NB4 (cell line): ENCODE measurements around the gene AGAP1.

ENCODE experiments used
- POLR2A ChIP-seq: IDR thresholded peaks from 2 replicates; pipeline ENCODE4 v1.6.1; 2011; ENCODE audit warnings: mild to moderate bottlenecking; ENCODE audit not compliant: insufficient read length; ENCODE audit errors: extremely low read depth
- TF ChIP-seq, protein P1 (sequence below): IDR thresholded peaks from one replicate; pipeline ENCODE4 v1.5.1; 2012; ENCODE audit warnings: low read depth, low read length

DNA sequence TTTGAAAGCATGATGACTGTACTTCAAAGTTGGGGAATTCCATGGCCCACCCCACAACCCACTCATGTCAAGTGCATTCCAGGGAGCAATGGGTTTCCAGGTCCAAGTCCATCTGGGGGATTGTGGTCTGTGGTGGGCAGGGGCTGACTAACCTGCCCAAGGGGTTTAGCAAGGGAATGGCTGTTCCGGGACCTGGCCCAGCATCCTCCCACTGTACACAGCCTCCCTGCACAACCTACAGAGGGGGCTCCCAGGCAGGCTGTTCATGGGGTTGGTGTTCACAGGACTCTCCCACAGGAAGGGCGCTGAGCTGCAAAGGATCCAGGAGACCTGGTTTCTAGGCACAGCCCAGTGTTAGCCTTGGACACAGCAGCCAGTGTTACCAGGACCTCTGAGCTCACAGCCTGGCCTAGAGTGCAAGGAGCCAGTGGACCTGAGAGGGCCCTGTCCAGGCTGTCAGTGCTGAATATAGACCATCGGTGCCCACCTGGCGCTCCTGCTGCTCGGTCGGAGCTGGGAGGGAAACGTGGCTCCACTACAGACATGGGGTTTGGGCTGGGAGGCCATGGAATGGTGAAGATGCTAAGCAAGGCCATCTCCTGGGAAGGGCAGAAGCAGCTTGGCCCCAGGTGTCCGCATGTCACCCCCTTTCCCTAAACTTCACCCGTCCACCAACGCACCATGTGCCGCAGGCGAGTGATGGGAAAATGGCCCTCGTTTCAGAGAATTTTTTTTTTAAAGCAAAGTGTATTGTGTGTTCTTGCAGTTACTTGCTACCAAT, 357.1 kb downstream of the AGAP1 start:
- TF ChIP-seq, protein P1, sequence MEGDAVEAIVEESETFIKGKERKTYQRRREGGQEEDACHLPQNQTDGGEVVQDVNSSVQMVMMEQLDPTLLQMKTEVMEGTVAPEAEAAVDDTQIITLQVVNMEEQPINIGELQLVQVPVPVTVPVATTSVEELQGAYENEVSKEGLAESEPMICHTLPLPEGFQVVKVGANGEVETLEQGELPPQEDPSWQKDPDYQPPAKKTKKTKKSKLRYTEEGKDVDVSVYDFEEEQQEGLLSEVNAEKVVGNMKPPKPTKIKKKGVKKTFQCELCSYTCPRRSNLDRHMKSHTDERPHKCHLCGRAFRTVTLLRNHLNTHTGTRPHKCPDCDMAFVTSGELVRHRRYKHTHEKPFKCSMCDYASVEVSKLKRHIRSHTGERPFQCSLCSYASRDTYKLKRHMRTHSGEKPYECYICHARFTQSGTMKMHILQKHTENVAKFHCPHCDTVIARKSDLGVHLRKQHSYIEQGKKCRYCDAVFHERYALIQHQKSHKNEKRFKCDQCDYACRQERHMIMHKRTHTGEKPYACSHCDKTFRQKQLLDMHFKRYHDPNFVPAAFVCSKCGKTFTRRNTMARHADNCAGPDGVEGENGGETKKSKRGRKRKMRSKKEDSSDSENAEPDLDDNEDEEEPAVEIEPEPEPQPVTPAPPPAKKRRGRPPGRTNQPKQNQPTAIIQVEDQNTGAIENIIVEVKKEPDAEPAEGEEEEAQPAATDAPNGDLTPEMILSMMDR, result no peak
- no peak for TF ChIP-seq POLR2A
